ENCODE data around the gene AOPEP. TPM values are rescaled to one million over a fixed set of nuclear protein-coding genes. Genes with fewer than 3 reads are reported as not detected.

AOPEP gene
- polyA plus RNA-seq, 1 of the 3 experiments (the other 2 are of a cell fraction), result 54.6 TPM

- H3K27me3 ChIP-seq (ENCODE audit: insufficient read depth), result no peaks in the 10 kb centered on the region
- H4K20me1 ChIP-seq (ENCODE audit: insufficient read depth), result peaks cover 19% of the 10 kb centered on the region; the same call in 1 of the 2 replicates
- H3K4me2 ChIP-seq, result peak overlapping the region; percentile 65
- CTCF ChIA-PET, result interaction anchor here (0.6 to 3.5 kb wide), 14 partner anchors 9 to 345 kb away, joined by 3 to 17 read pairs (median 6); no protein-coding TSS in a partner anchor
- peaks cover 28 to 72% of the 10 kb centered on the region in 2 experiments for H3K36me3 ChIP-seq (replicated peaks in 1 of 2; ENCODE audit: control insufficient read depth in 1 of 2, insufficient read depth in 2 of 2, low read length in 1 of 2)
- no peak for DNase-seq
- no peak overlapping the region for H3K4me3 ChIP-seq (ENCODE audit: low read depth in 2 of 2, low read length in 1 of 2)
- no peaks in the 10 kb centered on the region for H3K9me2 ChIP-seq
- H3K9me3 ChIP-seq, result no peaks in the 10 kb centered on the region
- peaks cover 30% of the 10 kb centered on the region for H3F3A ChIP-seq (replicated peaks; ENCODE audit: insufficient read depth)
- 83% methylated on average over 6 of the region's 6 CpGs for WGBS (ENCODE audit: low lambda C conversion rate)
- peaks cover 94% of the 10 kb centered on the region for H3K79me2 ChIP-seq (ENCODE audit: insufficient read depth)
- peaks cover 36 to 66% of the 10 kb centered on the region in 2 experiments for H3K4me1 ChIP-seq (ENCODE audit: control insufficient read depth in 1 of 2, insufficient read depth in 2 of 2, low read depth in 1 of 2, low read length in 1 of 2)
- H3K27ac ChIP-seq (ENCODE audit: low read depth in 2 of 2, low read length in 1 of 2), result peak overlapping the region; percentile 87 to 94
- TF ChIP-seq NRF1 (IDR thresholded peaks at IDR 0.05; ENCODE audit: low read depth, low read length) (no peak), TCF12 (IDR thresholded peaks at IDR 0.05) (no peak), RCOR1 (IDR thresholded peaks at IDR 0.05; ENCODE audit: low read length) (no peak), RFX5 (IDR thresholded peaks at IDR 0.05; ENCODE audit: low read length) (no peak), PBX3 (IDR thresholded peaks at IDR 0.05) (no peak), TAF1 (IDR thresholded peaks at IDR 0.05; ENCODE audit: borderline replicate concordance, low read depth, low read length) (no peak)
- POLR2A ChIA-PET, result interaction anchor here (0.6 to 1.1 kb wide), 2 partner anchors 30 to 159 kb away, joined by 3 read pairs; no protein-coding TSS in a partner anchor
- H2AFZ ChIP-seq (ENCODE audit: low read depth), result no peak overlapping the region
- peak overlapping the region; percentile 48; the same call in 1 of the 2 replicates for H3K9ac ChIP-seq
These were observed 299.6 kb downstream of the AOPEP start for GRCh38 chr9:95026148-95026524.

DNA sequence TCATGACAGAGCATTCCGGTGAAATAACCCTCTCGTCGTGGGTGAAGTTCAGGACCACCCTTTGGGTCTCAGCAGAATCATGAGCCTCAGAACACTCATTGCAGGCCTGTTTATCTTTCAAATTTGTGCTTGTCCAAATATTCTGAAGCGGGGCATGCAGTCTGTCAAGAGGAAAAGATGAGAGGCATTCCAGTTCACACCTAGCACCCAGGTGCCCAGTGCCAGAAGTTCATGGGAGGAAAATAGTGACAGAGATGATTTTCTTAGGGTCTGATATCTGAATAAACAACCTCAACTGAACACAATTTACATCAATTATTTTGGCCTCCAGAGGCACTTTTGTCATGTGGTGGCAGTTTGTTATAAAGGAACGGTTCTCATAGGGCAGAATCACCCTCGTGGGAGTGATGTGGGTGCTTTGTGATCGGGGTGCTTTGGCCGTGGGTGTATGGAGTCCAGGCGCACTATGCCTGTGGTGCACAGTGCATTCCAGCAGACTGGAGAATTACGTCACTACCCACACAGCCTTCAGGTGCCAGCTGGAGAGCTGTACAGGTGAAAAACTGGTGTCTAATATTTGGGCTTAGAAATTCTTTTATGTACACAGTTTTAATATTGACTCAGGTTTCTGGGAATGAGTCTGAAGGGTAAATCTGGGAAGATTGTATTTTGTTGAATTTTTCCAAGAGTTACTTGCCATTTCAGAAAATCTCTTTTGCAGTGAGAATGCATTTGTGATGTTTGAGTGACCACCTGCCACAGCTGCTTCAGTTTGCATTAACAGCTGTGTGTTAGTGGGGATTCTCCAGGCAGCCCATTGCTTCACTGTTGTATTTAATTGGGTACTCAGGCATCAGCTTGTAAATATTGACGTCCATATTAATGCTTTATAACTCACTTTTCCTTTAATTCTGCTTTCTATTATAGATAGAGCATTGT, 301.7 kb downstream of the AOPEP start:
- H3K4me1 ChIP-seq (ENCODE audit: control insufficient read depth in 1 of 2, insufficient read depth in 2 of 2, low read depth in 1 of 2, low read length in 1 of 2), result peaks cover 29 to 76% of the 10 kb centered on the region in 2 experiments
- no peak overlapping the region for H2AFZ ChIP-seq (ENCODE audit: low read depth)
- no peak overlapping the region; a peak in 1 of 4 replicates for H3K27ac ChIP-seq (ENCODE audit: low read depth in 2 of 2, low read length in 1 of 2)
- no peak overlapping the region for H3K9ac ChIP-seq
- peaks cover 94% of the 10 kb centered on the region for H3K79me2 ChIP-seq (ENCODE audit: insufficient read depth)
- POLR2A ChIA-PET, result no interaction called here
- TF ChIP-seq GATA2 (CRISPR knock-in tag; IDR thresholded peaks at IDR 0.05) (no peak), USF2 (IDR thresholded peaks at IDR 0.05; ENCODE audit: borderline replicate concordance, low read depth, low read length) (no peak), RXRA (IDR thresholded peaks at IDR 0.05; ENCODE audit: borderline replicate concordance, low read depth) (no peak), MEF2A (IDR thresholded peaks at IDR 0.05; ENCODE audit: borderline replicate concordance, low read depth) (no peak), FOXJ3 (CRISPR knock-in tag; IDR thresholded peaks at IDR 0.05) (no peak), RAD21 (IDR thresholded peaks at IDR 0.05; ENCODE audit: low read length) (no peak), TCF12 (IDR thresholded peaks at IDR 0.05) (no peak), SIN3A (IDR thresholded peaks at IDR 0.05; ENCODE audit: borderline replicate concordance, low read depth, low read length) (no peak), FOSL2 (IDR thresholded peaks at IDR 0.05; ENCODE audit: borderline replicate concordance, low read depth) (no peak), TEAD4 (IDR thresholded peaks at IDR 0.05; ENCODE audit: borderline replicate concordance, insufficient read depth) (no peak)
- TF ChIP-seq, protein P1, sequence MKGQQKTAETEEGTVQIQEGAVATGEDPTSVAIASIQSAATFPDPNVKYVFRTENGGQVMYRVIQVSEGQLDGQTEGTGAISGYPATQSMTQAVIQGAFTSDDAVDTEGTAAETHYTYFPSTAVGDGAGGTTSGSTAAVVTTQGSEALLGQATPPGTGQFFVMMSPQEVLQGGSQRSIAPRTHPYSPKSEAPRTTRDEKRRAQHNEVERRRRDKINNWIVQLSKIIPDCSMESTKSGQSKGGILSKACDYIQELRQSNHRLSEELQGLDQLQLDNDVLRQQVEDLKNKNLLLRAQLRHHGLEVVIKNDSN (IDR thresholded peaks at IDR 0.05; ENCODE audit: borderline replicate concordance, low read depth), result no peak
- TF ChIP-seq, protein P2, sequence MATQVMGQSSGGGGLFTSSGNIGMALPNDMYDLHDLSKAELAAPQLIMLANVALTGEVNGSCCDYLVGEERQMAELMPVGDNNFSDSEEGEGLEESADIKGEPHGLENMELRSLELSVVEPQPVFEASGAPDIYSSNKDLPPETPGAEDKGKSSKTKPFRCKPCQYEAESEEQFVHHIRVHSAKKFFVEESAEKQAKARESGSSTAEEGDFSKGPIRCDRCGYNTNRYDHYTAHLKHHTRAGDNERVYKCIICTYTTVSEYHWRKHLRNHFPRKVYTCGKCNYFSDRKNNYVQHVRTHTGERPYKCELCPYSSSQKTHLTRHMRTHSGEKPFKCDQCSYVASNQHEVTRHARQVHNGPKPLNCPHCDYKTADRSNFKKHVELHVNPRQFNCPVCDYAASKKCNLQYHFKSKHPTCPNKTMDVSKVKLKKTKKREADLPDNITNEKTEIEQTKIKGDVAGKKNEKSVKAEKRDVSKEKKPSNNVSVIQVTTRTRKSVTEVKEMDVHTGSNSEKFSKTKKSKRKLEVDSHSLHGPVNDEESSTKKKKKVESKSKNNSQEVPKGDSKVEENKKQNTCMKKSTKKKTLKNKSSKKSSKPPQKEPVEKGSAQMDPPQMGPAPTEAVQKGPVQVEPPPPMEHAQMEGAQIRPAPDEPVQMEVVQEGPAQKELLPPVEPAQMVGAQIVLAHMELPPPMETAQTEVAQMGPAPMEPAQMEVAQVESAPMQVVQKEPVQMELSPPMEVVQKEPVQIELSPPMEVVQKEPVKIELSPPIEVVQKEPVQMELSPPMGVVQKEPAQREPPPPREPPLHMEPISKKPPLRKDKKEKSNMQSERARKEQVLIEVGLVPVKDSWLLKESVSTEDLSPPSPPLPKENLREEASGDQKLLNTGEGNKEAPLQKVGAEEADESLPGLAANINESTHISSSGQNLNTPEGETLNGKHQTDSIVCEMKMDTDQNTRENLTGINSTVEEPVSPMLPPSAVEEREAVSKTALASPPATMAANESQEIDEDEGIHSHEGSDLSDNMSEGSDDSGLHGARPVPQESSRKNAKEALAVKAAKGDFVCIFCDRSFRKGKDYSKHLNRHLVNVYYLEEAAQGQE (IDR thresholded peaks at IDR 0.05; ENCODE audit: low read depth, low read length), result no peak
- CTCF ChIA-PET, result interaction anchor here (0.6 kb wide), 1 partner anchor 159 kb away, joined by 3 read pairs; no protein-coding TSS in a partner anchor
- peaks cover 39% of the 10 kb centered on the region for H4K20me1 ChIP-seq (ENCODE audit: insufficient read depth)
- peaks cover 19% of the 10 kb centered on the region for H3F3A ChIP-seq (replicated peaks; ENCODE audit: insufficient read depth)
- DNase-seq, result no peak
- no peaks in the 10 kb centered on the region for H3K27me3 ChIP-seq (ENCODE audit: insufficient read depth)
- no peak overlapping the region for H3K4me2 ChIP-seq
- no peaks in the 10 kb centered on the region for H3K9me3 ChIP-seq
- no peak overlapping the region for H3K4me3 ChIP-seq (ENCODE audit: low read depth in 2 of 2, low read length in 1 of 2)
- peaks cover 19 to 75% of the 10 kb centered on the region in 2 experiments for H3K36me3 ChIP-seq (replicated peaks in 1 of 2; ENCODE audit: control insufficient read depth in 1 of 2, insufficient read depth in 2 of 2, low read length in 1 of 2)
- no peaks in the 10 kb centered on the region for H3K9me2 ChIP-seq
- WGBS (ENCODE audit: low lambda C conversion rate), result 86% methylated on average over 9 of the region's 11 CpGs
